HG02870 (cell line): ENCODE measurements around the gene RASD1.
"Not testable (repeated sequence)": the region's sequence is repeated elsewhere in the genome, so short reads cannot be mapped to it uniquely, and the experiment has no call there.

Experiments
- ATAC-seq: cut with Tn5 transposase; IDR thresholded peaks from one replicate; pipeline ENCODE4 v1.9.1; 2021; ENCODE audit warnings: mild to moderate bottlenecking, moderate library complexity; ENCODE audit not compliant: unreplicated experiment

The RASD1 gene

DNA sequence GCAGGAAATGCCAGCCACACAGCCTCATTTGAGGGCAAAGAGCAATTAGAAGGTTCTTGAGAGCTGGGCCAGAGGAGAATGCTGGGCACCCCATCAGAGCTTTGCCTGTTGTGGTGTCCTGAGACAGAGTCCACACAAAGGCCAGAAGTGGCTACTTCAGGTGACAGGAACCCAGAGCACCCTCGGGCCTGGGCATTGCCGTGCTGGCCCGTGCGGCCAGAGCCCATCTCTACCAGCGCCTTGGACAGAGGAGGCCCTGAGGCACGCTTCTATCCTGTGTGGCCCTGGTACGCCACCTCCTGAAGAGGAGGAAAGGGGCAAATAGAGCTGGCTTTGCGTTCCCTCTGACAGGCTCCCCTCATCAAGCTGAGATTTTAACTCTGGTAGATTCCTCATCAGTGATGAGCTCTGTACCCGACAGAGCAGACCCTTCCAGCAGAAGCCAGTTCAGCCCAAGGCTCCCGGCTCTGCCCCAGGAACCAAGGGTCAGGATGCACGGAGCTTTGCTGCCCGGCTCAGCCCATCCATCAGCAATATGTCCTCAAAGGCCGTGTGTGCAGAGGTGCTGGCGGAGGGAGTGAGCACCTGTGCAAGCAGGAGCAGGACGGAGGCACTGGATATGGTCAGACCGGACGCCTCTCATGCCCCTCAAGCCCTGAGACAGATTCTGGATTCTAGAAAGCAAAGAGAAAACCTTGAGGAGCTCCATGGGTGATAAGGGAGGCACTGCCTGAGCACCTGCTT lies 3.4 kb upstream of the RASD1 start:
- no peak for ATAC-seq

DNA sequence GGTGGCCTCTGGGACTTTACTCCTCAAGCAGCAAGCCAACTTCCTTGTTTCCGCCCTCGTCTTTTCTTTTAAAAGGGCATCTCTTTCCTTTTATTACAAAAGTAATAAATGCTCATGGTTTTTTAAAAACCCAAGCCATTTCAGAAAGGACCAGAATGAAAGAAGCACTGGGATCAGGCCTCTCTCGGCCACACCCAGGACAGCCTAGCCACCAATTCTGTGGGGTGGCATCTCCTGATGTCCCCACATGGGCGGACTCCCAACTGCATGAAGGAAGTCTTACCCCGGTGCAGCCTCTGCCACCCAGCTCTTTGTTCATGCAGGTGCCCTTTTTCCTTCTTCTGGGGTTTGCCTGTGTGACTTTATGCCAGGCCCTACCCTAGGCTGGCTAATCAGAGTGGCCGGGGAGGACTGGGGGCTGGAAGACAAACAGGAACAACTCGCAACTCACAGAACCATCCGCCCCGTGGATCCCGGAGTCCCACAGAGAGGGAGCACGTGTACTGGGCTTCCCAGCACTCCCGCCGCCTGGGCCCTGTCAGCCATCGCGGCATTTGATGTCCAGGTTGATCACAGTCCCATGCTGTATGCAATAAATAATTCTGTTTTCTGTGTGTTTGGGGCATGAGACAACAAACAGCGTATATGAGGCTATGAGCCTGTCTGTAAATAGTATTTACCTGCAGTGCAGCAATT lies 2.6 kb upstream of the RASD1 start:
- ATAC-seq: no peak

DNA sequence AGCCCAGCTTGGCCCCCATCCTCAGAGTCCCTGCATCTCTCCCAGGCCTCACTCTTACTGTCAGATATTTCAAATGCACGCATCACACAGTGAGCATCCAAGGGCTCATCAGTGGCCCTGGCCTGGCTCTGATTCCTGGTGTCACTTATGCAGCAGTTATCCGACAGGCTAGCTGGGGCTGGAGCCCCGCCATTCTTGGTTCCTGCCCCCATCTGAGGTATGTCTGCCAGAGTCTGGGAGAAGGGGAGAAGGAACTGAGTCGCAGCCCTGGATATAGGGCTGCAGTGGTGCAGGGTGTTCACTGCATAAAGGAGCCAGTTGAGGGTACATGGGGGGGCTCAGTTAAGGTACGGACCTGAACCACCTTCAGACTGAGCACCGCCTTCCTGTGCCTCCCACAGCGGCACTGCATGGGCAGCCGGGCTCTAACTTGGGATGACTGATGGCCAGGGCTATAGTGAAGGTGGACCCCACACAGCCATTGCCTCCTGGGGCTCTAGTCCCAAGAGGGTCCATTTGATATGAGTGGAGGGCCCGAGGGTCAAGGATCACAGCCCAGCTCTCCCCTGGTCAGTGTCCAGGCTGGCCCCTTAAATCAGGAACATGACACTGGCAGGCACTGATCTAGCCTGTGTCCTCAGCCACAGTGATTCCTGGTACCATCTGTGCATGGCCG lies 1.8 kb upstream of the RASD1 start:
- ATAC-seq: no peak

DNA sequence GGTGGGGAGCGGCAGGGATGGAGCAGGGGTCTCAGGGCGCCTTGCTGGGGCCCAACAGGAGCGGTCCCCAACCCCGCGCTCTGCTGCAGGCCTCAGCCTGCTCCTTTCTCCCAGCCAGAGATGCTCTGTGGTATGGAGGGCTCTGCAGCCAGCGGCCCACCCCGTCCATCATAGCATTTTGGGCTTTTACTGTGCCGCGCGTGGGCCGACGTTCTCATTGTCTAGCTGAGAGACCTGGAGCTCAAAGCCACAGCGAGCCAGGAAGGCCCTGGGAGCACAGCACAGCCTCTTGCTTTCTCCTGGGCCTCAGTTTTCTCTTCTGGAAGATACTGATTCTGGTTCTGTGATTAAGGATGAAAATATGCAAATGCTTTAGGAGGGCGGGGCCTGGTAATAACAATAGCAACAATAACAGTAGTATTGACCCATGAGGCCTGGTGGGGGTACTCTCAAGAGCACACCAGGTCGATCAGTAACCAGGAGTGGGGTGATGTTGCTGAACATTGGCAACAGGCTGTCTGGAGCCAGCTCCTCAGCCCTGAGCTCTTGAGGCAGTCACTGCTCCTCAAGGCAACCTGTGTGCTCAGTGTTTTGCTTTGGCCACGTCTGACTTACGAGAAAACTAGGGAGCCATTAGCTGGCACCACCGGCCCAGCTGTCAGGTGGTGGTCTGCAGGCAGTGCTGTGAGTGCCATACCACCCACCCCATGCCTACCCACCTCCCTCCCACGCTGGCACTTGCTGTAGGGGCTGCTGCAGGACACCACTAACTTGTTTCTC lies 1.1 kb upstream of the RASD1 start:
- ATAC-seq: no peak

DNA sequence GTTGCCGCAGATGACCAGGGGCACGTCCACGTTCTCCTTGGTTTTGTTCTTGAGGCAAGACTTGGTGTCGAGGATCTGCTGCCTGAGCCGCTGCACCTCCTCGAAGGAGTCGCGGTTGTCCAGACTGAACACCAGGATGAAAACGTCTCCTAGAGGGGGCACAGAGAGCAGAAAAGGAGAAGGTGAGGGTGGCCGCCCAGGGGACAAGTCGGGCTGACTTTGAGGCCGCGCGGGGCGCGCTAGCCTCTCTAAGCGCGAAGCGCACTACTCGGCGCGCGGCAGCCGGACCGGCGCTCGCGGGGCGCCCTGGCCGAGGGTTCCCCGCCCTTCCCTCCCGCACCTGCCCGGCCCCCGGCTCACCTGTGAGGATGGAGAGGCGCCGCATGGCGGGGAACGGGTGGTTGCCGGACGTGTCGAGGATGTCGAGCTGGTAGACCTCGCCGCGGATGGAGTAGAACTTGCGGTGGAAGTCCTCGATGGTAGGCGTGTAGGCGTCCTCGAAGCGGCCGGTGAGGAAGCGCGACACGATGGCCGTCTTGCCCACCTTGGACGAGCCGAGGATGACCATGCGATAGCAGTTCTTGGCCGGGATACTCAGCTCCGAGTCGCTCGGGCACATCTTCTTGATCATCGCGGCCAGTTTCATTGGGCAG lies 533 bp downstream of the RASD1 start:
- ATAC-seq: no peak

DNA sequence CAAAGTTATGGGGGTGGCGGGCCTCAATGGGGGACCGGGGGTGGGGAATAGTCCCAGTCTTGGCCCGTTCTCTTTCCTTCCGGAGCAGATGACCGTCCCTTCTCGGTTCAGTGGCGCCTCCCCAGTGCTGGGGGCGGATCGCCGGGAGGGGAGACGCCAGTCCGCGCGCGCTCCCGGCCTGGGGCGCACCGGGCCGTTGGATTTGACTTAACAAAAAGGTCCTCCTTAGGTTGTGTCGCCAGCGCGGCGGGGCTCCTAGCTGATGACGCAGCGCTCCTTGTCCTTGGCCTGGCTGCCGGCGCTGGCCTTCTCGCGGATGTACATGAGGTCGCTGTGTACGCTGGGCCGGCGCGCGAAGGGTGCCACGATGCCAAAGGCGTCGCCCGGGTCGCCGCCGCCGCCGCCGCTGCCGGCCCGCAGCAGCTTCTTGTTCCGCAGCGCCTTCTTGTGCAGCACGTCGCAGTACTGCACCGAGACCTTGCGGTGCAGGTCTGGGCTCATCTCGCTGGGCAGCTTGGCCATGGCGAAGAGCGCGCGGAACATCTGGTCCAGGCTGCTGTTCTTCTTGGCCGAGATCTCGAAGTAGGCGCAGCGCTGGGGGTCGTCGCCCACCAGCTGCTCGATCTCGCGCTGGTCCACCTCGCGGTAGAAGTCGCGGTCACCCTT lies 1.2 kb downstream of the RASD1 start:
- ATAC-seq: no peak

DNA sequence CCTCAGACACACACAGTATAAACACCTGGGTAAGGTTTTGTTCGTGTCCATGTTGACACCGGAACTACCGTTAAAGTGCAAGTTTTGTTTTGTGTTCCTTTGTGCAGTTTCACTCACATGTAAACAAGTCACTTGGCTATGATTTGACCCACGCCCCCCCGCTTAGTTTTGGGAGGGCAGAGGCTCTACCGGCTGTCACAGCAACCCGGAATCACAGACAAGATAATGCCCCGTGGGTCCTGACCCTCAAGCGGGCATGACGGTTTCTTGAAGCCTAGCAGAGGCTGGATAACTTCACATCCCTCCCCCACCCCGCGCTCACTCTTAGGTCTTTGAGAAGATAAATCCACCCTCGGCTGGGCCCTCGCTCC lies 1.7 kb downstream of the RASD1 start:
- ATAC-seq: no peak

DNA sequence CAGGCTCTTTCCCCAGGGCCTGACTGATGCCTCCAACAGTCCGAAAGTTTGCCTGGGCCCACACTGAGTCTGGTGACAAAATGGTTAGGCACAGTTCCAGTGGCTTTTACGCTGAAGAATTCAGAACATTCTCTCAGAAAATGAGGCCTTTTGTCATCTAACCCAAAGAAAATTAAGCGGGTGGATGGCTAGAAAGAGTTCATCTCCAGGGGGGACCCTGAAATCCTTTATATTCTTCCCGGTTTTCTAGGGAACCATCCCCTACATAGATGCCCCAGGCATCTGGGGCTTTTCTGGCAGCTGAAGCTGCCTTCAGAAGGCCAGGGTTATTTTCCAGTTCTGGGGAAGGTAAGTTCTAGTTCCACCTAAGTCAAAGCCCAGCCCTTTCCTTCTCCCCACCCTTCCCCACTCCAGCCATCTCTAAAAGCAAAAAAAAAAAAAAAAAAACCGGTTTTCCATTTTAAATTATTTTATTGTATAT lies 2.2 kb downstream of the RASD1 start:
- ATAC-seq: no peak

DNA sequence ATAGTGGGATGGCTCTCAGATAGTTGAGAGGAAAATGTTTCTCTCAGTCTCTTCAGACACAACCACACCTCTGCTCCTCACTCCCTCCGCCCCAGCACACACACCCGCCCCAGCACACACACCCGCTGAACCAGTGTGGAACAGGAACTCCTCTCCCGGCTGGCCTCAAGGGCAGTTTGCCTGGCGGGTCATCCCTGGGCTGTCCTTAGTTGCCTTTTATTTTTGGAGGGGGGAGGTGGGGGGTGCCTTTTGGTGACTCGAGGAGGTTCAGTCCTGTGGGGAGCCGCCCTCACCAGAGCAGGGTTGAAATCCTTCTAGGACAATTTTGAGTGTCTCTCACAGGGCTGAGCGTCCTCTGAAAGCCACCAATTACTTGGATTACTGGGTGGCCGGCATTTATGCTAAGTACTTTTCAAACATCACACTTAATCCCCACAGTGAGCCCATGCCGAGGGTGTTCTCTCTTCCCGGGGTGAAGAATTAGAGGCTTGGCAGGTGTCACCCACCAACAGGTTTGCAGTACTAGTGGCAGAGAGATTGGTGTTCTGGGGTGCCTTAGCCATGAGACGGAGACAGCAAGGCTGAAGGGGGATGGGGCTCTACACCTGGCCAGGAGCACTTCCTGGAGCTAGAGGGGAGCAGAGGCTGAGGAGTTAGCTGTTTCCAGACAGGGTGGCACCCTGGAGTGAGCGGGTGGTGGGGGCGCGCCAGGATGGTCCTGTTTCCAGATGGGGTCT lies 2.8 kb downstream of the RASD1 start:
- ATAC-seq: no peak

DNA sequence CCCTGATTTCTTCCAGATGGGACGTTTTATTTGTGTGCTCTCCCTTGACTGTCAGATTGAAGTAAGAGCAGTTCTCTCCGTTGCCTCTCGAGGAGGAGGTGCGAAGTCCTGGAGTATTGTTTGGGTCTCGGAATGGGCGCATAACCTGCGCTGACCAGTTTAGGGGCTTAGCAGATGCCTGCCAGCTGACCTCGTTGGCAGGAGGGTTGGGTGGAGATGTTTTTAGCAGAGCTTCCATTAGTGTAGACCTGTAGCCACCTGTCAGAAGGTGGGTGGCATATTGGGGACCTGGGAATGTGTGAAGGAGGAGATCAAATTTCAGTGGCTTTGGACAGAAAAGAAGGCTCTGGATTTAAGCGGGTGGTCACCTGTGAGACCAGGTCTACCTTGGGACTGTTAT lies 3.6 kb downstream of the RASD1 start:
- no peak for ATAC-seq

DNA sequence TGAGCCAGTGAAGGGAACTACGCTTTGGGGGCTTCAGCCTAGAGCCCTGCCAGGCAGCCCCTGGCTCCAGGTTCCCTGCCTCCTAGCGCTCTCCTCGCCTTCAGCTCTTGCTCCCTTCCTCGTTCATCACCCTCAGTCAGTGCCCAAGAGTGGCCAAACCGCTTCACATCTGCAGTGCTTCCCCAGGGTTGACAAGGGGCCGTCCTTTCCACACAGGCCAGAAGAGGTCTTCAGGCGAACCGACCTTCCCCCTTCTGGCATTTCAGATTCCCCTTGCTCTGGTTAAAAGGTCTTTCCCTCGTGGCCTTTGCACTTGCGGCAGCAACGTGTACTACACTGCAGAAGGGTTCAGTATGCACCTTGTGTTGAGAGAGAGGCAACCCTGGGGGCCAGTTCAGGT lies 4.1 kb downstream of the RASD1 start:
- ATAC-seq: no peak

DNA sequence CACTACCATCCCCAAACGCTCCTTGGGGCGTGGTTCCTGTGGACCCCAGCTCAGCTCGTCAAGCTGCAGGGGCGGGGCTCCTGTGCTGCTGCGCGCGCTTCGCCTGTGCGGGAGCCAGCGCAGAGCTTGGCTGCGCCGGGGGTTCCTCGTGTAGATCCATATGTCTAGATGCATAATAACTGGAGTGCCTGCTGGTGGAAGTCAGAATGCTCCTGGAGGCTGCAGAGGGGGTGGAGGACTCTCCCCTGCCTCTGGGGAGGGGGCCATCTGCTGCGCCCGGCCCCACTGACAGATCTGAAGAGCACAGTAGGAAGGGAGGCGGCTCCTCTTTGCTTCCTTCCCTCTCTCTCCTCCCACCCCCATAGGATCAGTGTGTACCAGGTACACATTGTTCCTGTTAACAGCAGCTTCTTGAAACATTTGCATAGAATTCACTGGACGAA lies 4.6 kb downstream of the RASD1 start:
- ATAC-seq: no peak

DNA sequence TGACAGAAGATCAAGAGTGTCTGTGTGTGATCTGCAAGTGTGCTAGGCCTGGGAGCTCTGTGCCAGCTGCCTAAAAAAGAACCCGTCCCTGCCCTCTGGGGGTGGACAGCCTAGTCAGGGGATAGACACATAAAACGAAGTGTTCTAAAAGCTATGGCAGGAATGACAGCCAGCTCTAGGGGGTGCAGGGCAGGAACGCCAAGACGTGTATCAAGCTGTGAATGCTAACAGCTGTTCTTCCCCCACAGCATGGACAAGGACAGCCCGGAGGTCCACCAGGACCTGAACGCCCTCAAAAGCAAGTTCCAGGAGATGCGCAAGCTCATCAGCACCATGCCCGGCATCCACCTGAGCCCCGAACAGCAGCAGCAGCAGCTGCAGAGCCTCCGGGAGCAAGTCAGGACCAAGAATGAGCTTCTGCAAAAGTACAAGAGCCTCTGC lies 5.1 kb downstream of the RASD1 start:
- ATAC-seq: no peak

DNA sequence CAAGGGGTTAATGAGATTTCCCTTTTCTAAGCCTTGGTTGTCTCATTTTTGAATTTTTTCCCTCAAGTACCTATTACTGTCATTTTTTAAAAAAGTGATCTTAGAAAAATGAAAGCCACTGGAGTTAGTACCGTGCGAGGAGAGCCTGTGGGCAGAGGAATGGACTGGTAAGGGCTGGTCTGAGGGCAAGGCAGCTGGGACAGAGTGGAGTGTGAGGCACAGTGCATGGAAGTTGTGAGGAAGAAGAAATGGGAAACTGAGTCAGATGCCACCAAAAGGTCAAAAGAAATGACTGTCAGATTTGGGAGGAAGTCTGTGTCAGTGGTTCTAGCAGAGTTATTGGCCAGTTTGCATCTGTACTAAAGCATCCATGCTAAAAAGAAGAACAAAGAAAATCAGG lies 8.2 kb downstream of the RASD1 start:
- no peak for ATAC-seq

DNA sequence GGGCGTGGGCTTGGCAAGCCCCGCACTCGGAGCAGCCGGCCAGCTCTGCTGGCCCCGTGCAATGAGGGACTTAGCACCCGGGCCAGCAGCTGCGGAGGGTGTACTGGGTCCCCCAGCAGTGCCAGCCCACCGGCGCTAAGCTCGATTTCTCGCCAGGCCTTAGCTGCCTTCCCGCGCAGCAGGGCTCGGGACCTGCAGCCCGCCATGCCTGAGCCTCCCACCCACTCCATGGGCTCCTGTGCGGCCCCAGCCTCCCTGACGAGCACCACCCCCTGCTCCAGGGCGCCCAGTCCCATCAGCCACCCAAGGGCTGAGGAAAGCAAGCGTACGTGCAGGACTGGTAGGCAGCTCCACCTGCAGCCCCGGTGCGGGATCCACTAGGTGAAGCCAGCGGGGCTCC lies 9.8 kb downstream of the RASD1 start:
- not testable (repeated sequence) for ATAC-seq

DNA sequence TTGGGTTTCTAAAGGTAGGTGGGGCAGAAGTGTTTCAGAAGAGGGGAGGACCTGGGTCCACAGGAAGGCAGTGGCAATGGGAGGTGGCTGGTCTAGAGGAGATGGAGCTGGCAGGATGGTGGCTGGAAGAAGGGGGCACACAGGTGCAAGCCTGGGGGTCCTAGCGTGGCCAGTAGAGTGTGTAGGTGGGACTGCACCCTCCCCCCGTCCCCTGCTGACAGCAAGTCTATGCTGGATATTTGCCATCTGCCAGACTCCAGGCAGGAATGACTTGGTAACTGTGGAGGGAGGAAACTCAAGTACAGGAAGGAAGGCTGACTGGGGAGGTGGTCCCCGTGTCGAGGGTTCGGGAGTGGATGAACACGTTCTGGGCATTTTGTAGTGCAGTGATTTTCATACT lies 10.8 kb downstream of the RASD1 start:
- ATAC-seq: no peak

DNA sequence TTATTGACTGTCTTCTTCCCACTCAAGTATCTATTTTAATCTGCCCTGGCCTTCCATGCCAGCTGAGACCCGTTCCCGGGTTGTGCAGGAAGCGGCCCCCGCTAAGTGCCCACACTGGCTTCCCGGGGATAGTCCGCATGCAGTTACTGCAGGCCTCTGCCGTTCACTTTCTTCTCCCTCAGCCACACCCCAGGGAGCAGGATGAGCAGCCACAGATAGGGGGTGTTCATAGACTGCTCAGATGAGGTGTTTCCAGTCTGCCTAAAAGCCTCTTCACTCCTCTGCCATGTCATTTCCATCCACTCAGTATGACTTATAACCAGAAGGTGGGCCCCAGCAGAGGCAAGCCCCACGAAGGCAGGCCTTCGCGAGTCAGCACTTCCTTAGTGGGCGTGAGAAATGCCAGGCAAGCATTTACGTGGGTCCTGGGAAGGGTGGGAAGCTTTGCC lies 11.7 kb downstream of the RASD1 start:
- no peak for ATAC-seq

DNA sequence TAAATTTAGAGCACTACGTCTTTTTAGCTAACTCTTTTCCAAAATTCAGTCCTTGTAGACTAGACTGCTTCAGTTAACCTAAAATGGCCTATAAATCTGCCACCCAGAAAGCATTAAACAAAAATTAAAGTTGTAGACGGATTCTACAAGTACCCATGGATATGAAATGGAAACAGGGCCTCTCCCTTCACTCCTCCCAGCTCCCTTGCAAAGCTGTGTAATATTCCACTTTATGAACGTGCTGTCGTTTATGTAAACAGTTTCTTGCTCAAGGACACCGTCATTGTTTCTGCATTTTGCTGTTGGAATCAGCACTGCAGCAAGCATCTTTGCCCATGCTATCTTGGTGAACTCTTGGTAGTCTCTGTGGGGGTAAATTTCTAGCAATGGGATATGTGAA lies 14.3 kb downstream of the RASD1 start:
- no peak for ATAC-seq

DNA sequence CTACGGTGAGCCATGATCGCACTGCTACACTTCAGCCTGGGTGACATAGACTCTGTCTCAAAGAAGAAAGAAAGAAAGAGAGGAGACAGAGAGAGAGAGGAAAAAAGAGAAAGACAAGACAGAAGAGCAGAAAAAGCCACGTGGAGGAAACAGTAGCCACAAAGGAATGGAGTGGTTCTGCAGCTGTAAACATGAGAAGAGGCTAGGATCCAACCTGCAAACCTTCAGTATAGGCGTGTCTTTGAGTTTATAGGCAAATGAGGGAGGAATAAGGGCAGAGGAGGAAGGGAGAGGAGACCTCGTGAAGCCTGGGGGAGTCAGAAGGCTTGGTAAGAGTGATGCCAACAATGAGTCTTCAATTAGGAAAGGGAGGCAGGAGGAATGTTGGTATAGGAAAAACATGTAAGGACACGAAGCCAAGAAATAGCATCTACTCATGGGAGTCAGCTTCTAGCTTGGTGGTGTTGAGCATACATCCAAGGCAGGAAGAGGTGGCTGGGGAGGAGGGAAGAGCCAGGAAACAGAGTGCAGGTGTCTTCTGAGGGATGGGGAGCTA lies 15.5 kb downstream of the RASD1 start:
- no peak for ATAC-seq
